ENCODE results near the gene ZNF611. TPM values are rescaled to one million over a fixed set of nuclear protein-coding genes. Genes with fewer than 3 reads are reported as not detected.
A peak's percentile ranks its signal among the peaks of the same experiment; 100 is the strongest.

The ZNF611 gene
- total and polyA plus RNA-seq, 9 of the 15 experiments (the other 6 are each of a cell fraction or from before 2014, with no cell fraction given) = 3.7 to 29.6 (median 12.8) TPM

DNA sequence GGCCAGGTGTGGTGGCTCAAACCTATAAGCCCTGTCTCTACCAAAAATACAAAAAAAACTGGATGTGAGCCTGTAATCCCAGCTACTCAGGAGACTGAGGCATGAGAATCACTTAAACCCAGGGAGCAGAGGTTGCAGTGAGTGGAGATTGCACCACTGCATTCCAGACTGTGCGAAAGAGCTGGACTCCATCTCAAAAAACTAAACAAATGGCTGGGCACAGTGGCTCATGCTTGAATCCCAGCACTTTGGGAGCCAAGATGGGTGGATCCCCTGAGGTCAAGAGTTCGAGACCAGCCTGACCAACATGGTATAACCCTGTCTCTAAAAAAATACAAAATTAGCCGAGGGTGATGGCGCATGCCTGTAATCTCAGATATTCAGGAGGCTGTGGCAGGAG lies 61.8 kb downstream of the ZNF611 start:
- 81% methylated on average over 4 of the region's 4 CpGs for WGBS (ENCODE audit: insufficient coverage, low coverage, missing lambda C conversion rate)
- Histone ChIP-seq H3K9ac (ENCODE audit: insufficient read depth in 1 of 2, low read depth in 2 of 2, low read length in 2 of 2) (no peak overlapping the region), H2AFZ (ENCODE audit: low read depth, low read length) (no peak overlapping the region), H3K79me2 (ENCODE audit: control insufficient read depth, insufficient read depth, low read length) (peaks cover 82% of the 10 kb centered on the region), H3K4me2 (ENCODE audit: insufficient read depth, low read length) (no peak overlapping the region), H4K20me1 (replicated peaks; ENCODE audit: control insufficient read depth, insufficient read depth, low read length) (no peaks in the 10 kb centered on the region), H3K4me1 (replicated peaks in 1 of 2; ENCODE audit: control insufficient read depth in 2 of 2, insufficient read depth in 2 of 2, low read length in 2 of 2) (peaks cover 0 to 11% of the 10 kb centered on the region in 2 experiments; a peak in 3 of 5 replicates), H3K9me1 (ENCODE audit: control insufficient read depth, insufficient read depth, low read length) (no peaks in the 10 kb centered on the region), H3K36me3 (ENCODE audit: control insufficient read depth, insufficient read depth, low read length) (peaks cover 39% of the 10 kb centered on the region; the same call in 1 of the 3 replicates), H3K27me3 (ENCODE audit: control insufficient read depth in 2 of 2, insufficient read depth in 2 of 2, low read length in 2 of 2) (no peaks in the 10 kb centered on the region), H3K4me3 (no peak overlapping the region), H3K9me3 (replicated peaks; ENCODE audit: control insufficient read depth, insufficient read depth, low read depth, low read length) (no peaks in the 10 kb centered on the region), H3K27ac (ENCODE audit: extremely low read depth, low read depth, low read length) (no peak overlapping the region)
- in situ Hi-C loops (cut with MboI) (no loop called here), intact Hi-C loops (cut with micrococcal nuclease) (no loop called here)
- DNase-seq (ENCODE audit: extremely low read depth in 1 of 4, low spot score in 3 of 4) (no peak), ATAC-seq (no peak), FAIRE-seq (no peak)
- CTCF ChIA-PET (ENCODE audit: low intra/inter-chr PET ratio) = no interaction called here
- TF ChIP-seq PHTF2 (CRISPR knock-in tag; IDR thresholded peaks at IDR 0.05) = no peak
- TF ChIP-seq, protein P1, sequence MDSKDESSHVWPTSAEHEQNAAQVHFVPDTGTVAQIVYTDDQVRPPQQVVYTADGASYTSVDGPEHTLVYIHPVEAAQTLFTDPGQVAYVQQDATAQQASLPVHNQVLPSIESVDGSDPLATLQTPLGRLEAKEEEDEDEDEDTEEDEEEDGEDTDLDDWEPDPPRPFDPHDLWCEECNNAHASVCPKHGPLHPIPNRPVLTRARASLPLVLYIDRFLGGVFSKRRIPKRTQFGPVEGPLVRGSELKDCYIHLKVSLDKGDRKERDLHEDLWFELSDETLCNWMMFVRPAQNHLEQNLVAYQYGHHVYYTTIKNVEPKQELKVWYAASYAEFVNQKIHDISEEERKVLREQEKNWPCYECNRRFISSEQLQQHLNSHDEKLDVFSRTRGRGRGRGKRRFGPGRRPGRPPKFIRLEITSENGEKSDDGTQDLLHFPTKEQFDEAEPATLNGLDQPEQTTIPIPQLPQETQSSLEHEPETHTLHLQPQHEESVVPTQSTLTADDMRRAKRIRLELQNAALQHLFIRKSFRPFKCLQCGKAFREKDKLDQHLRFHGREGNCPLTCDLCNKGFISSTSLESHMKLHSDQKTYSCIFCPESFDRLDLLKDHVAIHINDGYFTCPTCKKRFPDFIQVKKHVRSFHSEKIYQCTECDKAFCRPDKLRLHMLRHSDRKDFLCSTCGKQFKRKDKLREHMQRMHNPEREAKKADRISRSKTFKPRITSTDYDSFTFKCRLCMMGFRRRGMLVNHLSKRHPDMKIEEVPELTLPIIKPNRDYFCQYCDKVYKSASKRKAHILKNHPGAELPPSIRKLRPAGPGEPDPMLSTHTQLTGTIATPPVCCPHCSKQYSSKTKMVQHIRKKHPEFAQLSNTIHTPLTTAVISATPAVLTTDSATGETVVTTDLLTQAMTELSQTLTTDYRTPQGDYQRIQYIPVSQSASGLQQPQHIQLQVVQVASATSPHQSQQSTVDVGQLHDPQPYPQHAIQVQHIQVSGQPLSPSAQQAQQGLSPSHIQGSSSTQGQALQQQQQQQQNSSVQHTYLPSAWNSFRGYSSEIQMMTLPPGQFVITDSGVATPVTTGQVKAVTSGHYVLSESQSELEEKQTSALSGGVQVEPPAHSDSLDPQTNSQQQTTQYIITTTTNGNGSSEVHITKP (IDR thresholded peaks at IDR 0.05; ENCODE audit: partially characterized antibody) = peak; percentile 4
- POLR2A ChIA-PET = no interaction called here
- BruUV-seq (replicated peaks) = no TSS peak

All from K562 (cell line).